ENCODE data around the gene TMSB4X. TPM values are rescaled to one million over a fixed set of nuclear protein-coding genes. Genes with fewer than 3 reads are reported as not detected.

Gene TMSB4X
- total and polyA plus RNA-seq, 2 of the 13 experiments (the other 11 are each of a cell fraction or from before 2014, with no cell fraction given): 10.5 to 29.6 TPM

- Histone ChIP-seq H3K9me3 (ENCODE audit: low read length) (no peaks in the 10 kb centered on the region), H2AFZ (ENCODE audit: low read length) (no peak overlapping the region), H3K4me3 (replicated peaks in 1 of 3; ENCODE audit: insufficient read depth in 1 of 3, low read depth in 2 of 3, low read length in 3 of 3) (no peak overlapping the region), H3K4me2 (ENCODE audit: low read depth, low read length) (no peak overlapping the region), H4K20me1 (ENCODE audit: insufficient read depth, low read length) (no peaks in the 10 kb centered on the region), H3K27me3 (ENCODE audit: control insufficient read depth in 1 of 2, insufficient read depth in 2 of 2, low read length in 2 of 2) (no peaks in the 10 kb centered on the region), H3K79me2 (ENCODE audit: insufficient read depth, low read length) (no peaks in the 10 kb centered on the region), H3K4me1 (ENCODE audit: insufficient read depth, low read length) (no peaks in the 10 kb centered on the region), H3K27ac (ENCODE audit: extremely low read length, insufficient read depth, low read length) (no peak overlapping the region), H3K9ac (ENCODE audit: insufficient read depth, low read depth, low read length) (no peak overlapping the region), H3K36me3 (replicated peaks in 1 of 2; ENCODE audit: control insufficient read depth in 1 of 2, insufficient read depth in 2 of 2, low read length in 2 of 2) (no peaks in the 10 kb centered on the region)
- BruUV-seq (replicated peaks): no TSS peak
- CTCF ChIA-PET (ENCODE audit: low intra/inter-chr PET ratio, low total read pairs): no interaction called here
- intact Hi-C loops (cut with micrococcal nuclease; ENCODE audit: unreplicated experiment) (no loop called here), in situ Hi-C loops (cut with HindIII; ENCODE audit: extremely low pct_ligation_motif_present, low pct_unique_long_range_greater_than_20kb) (no loop called here)
- POLR2A ChIA-PET: no interaction called here
- FAIRE-seq (no peak), DNase-seq (ENCODE audit: low spot score) (no peak), ATAC-seq (no peak)
- TF ChIP-seq NR2F1 (CRISPR knock-in tag; IDR thresholded peaks at IDR 0.05): no peak
- TF ChIP-seq NCOA2 (CRISPR knock-in tag; IDR thresholded peaks at IDR 0.05): no peak
- TF ChIP-seq SP5 (CRISPR knock-in tag; IDR thresholded peaks at IDR 0.05; ENCODE audit: borderline replicate concordance, low read depth): no peak
- no peak for TF ChIP-seq TBL1XR1 (IDR thresholded peaks at IDR 0.05; ENCODE audit: borderline replicate concordance, low read length, partially characterized antibody)
- no peak for TF ChIP-seq KLF6 (CRISPR knock-in tag; IDR thresholded peaks at IDR 0.05)
- WGBS (ENCODE audit: low lambda C conversion rate): 5% methylated on average over 2 of the region's 2 CpGs
These were observed 44.8 kb upstream of the TMSB4X start for GRCh38 chrX:12930150-12930549.

- FAIRE-seq (no peak), ATAC-seq (no peak), DNase-seq (ENCODE audit: low spot score) (no peak)
- TF ChIP-seq MXD4 (CRISPR knock-in tag; IDR thresholded peaks at IDR 0.05): no peak
- TF ChIP-seq FOXC1 (CRISPR knock-in tag; IDR thresholded peaks at IDR 0.05; ENCODE audit: borderline replicate concordance): no peak
- Histone ChIP-seq H3K79me2 (ENCODE audit: insufficient read depth, low read length) (no peaks in the 10 kb centered on the region), H4K20me1 (ENCODE audit: insufficient read depth, low read length) (no peaks in the 10 kb centered on the region), H3K36me3 (replicated peaks in 1 of 2; ENCODE audit: control insufficient read depth in 1 of 2, insufficient read depth in 2 of 2, low read length in 2 of 2) (no peaks in the 10 kb centered on the region), H3K9me3 (ENCODE audit: low read length) (no peaks in the 10 kb centered on the region), H3K27ac (ENCODE audit: extremely low read length, insufficient read depth, low read length) (no peak overlapping the region), H3K9ac (ENCODE audit: insufficient read depth, low read depth, low read length) (no peak overlapping the region), H3K4me3 (replicated peaks in 1 of 3; ENCODE audit: insufficient read depth in 1 of 3, low read depth in 2 of 3, low read length in 3 of 3) (no peak overlapping the region), H2AFZ (ENCODE audit: low read length) (no peak overlapping the region), H3K4me2 (ENCODE audit: low read depth, low read length) (no peak overlapping the region), H3K27me3 (ENCODE audit: control insufficient read depth in 1 of 2, insufficient read depth in 2 of 2, low read length in 2 of 2) (no peaks in the 10 kb centered on the region), H3K4me1 (ENCODE audit: insufficient read depth, low read length) (no peaks in the 10 kb centered on the region)
- BruUV-seq (replicated peaks): no TSS peak
- ChIA-PET CTCF (ENCODE audit: low intra/inter-chr PET ratio, low total read pairs) (no interaction called here), POLR2A (no interaction called here)
- WGBS (ENCODE audit: low lambda C conversion rate): 6% methylated on average over 1 of the region's 1 CpG
- intact Hi-C loops (cut with micrococcal nuclease; ENCODE audit: unreplicated experiment) (no loop called here), in situ Hi-C loops (cut with HindIII; ENCODE audit: extremely low pct_ligation_motif_present, low pct_unique_long_range_greater_than_20kb) (no loop called here)
These were observed 42.7 kb upstream of the TMSB4X start for GRCh38 chrX:12932244-12932643.
